A673 (cell line): ENCODE data around the gene EIF2AK2. TPM values are rescaled to one million over a fixed set of nuclear protein-coding genes. Genes with fewer than 3 reads are reported as not detected.
A peak's percentile ranks its signal among the peaks of the same experiment; 100 is the strongest.

Experiments used
- BruUV-seq: library from RNA; stranded (reverse); fragments of 400-500 nt; replicated peaks from 2 replicates; lab custom pipeline; 2021; lab: Mats Ljungman, UMichigan
- CTCF ChIA-PET: fragments of 300-600 bp; sonication (Branson Sonifier 250); formaldehyde crosslinking; loops from one replicate; lab custom pipeline; 2022; ENCODE audit warnings: antibody characterized with exemption; lab: Charles Lee
- POLR2A ChIA-PET: fragments of 300-600 bp; sonication (Branson Sonifier 250); formaldehyde crosslinking; loops from one replicate; lab custom pipeline; 2022; ENCODE audit warnings: antibody characterized with exemption; ENCODE audit not compliant: low non-redundant PET; lab: Charles Lee
- DNase-seq: peaks from one replicate; pipeline ENCODE4 v3.0.0-alpha.2; 2015; ENCODE audit warnings: low spot score
- H3K27ac ChIP-seq: fragments of 200-600 bp; sonication (generic); 2 replicates; pipeline ENCODE4 v1.5.1; 2016; ENCODE audit warnings: mixed run types, low read depth, mild to moderate bottlenecking, mixed read lengths, antibody characterized with exemption, low read length; ENCODE audit not compliant: poor library complexity, severe bottlenecking
- H3K27me3 ChIP-seq: fragments of 200-600 bp; sonication (generic); replicated peaks from 2 replicates; pipeline ENCODE4 v1.6.1; 2017; ENCODE audit warnings: mixed run types, low read depth, mild to moderate bottlenecking, mixed read lengths, antibody characterized with exemption, low read length; ENCODE audit not compliant: insufficient read depth, poor library complexity
- H3K36me3 ChIP-seq: fragments of 200-600 bp; sonication (generic); 2 replicates; pipeline ENCODE4 v1.6.1; 2016; ENCODE audit warnings: mixed run types, mild to moderate bottlenecking, mixed read lengths, antibody characterized with exemption, low read length; ENCODE audit not compliant: insufficient read depth, poor library complexity, severe bottlenecking
- H3K4me1 ChIP-seq: fragments of 200-600 bp; sonication (generic); 2 replicates; pipeline ENCODE4 v1.6.1; 2017; ENCODE audit warnings: mixed run types, mild to moderate bottlenecking, mixed read lengths, antibody characterized with exemption, low read length; ENCODE audit not compliant: insufficient read depth, poor library complexity, severe bottlenecking
- H3K4me3 ChIP-seq: fragments of 200-600 bp; sonication (generic); 2 replicates; pipeline ENCODE4 v1.5.1; 2016; ENCODE audit warnings: low read depth, mixed run types, mild to moderate bottlenecking, mixed read lengths, low read length; ENCODE audit not compliant: poor library complexity, severe bottlenecking
- H3K9me3 ChIP-seq: fragments of 200-600 bp; sonication (generic); 2 replicates; pipeline ENCODE4 v1.6.1; 2016; ENCODE audit warnings: mixed run types, low read depth, mild to moderate bottlenecking, mixed read lengths, antibody characterized with exemption, low read length; ENCODE audit not compliant: poor library complexity, severe bottlenecking
- CTCF ChIP-seq: fragments of 300-800, 200-600 bp; sonication (generic); conservative IDR thresholded peaks from 2 replicates; pipeline ENCODE4 v1.5.1; 2017; ENCODE audit warnings: low read depth, mild to moderate bottlenecking, antibody characterized with exemption, low read length, moderate library complexity, mixed read lengths
- EZH2 ChIP-seq: fragments of 200-600 bp; sonication (generic); IDR thresholded peaks from 2 replicates; pipeline ENCODE4 v1.6.1; 2017; ENCODE audit warnings: borderline replicate concordance, low read depth, mild to moderate bottlenecking, mixed read lengths, antibody characterized with exemption, low read length; ENCODE audit not compliant: poor library complexity, severe bottlenecking
- intact Hi-C: fragments of 100-400 bp; cut with micrococcal nuclease; formaldehyde crosslinking; loops from one replicate; pipeline ENCODE4 v1.10.0; 2022; ENCODE audit not compliant: unreplicated experiment
- total RNA-seq: library from RNA; stranded (reverse); gene quantifications from 2 replicates; pipeline ENCODE4 v1.2.3, GENCODE V29; 2021

The EIF2AK2 gene
- total RNA-seq, 1 experiment from 2014 or later = 64.4 TPM

- Histone ChIP-seq H3K36me3 (no peaks in the 10 kb centered on the region), H3K27ac (no peak overlapping the region), H3K4me3 (no peak overlapping the region), H3K4me1 (no peaks in the 10 kb centered on the region), H3K27me3 (no peaks in the 10 kb centered on the region), H3K9me3 (no peaks in the 10 kb centered on the region)
- ChIA-PET CTCF (no interaction called here), POLR2A (no interaction called here)
- DNase-seq = no peak
- TF ChIP-seq EZH2 (no peak), CTCF (no peak)
- BruUV-seq = no TSS peak
- intact Hi-C loops = no loop called here
Measured at GRCh38 chr2:37173741-37174140, 17.0 kb upstream of the EIF2AK2 start.

- ChIA-PET POLR2A (no interaction called here), CTCF (no interaction called here)
- intact Hi-C loops = no loop called here
- no peaks in the 10 kb centered on the region for H3K4me1 ChIP-seq
- H3K27ac ChIP-seq = no peak overlapping the region
- no peaks in the 10 kb centered on the region for H3K27me3 ChIP-seq
- no peak for DNase-seq
- no peaks in the 10 kb centered on the region for H3K36me3 ChIP-seq
- no TSS peak for BruUV-seq
- TF ChIP-seq EZH2 (no peak), CTCF (no peak)
- H3K4me3 ChIP-seq = no peak overlapping the region
- no peaks in the 10 kb centered on the region for H3K9me3 ChIP-seq
Measured at GRCh38 chr2:37171624-37171950, 14.8 kb upstream of the EIF2AK2 start.

- intact Hi-C loops = loop anchor here (5.0 to 10.0 kb wide), 2 partner anchors 224 to 716 kb away; no protein-coding TSS in a partner anchor
- ChIA-PET CTCF (interaction anchor here (0.6 kb wide), 1 partner anchor 50 kb away, joined by 3 read pairs; no protein-coding TSS in a partner anchor), POLR2A (no interaction called here)
- TF ChIP-seq CTCF (peak; percentile 83), EZH2 (no peak)
- Histone ChIP-seq H3K4me3 (no peak overlapping the region), H3K9me3 (peaks cover 19% of the 10 kb centered on the region), H3K36me3 (no peaks in the 10 kb centered on the region), H3K27ac (no peak overlapping the region), H3K4me1 (no peaks in the 10 kb centered on the region), H3K27me3 (no peaks in the 10 kb centered on the region)
- DNase-seq = peak; percentile 75
- no TSS peak for BruUV-seq
Measured at GRCh38 chr2:37168217-37168981, 11.6 kb upstream of the EIF2AK2 start.
